GM19193 (cell line): ENCODE measurements around the gene KCNQ1.

Source experiments
- POLR2A ChIP-seq: IDR thresholded peaks from 4 replicates; pipeline ENCODE4 v1.6.1; 2011; ENCODE audit not compliant: insufficient read depth, insufficient read length; ENCODE audit errors: extremely low read depth

KCNQ1 gene

DNA sequence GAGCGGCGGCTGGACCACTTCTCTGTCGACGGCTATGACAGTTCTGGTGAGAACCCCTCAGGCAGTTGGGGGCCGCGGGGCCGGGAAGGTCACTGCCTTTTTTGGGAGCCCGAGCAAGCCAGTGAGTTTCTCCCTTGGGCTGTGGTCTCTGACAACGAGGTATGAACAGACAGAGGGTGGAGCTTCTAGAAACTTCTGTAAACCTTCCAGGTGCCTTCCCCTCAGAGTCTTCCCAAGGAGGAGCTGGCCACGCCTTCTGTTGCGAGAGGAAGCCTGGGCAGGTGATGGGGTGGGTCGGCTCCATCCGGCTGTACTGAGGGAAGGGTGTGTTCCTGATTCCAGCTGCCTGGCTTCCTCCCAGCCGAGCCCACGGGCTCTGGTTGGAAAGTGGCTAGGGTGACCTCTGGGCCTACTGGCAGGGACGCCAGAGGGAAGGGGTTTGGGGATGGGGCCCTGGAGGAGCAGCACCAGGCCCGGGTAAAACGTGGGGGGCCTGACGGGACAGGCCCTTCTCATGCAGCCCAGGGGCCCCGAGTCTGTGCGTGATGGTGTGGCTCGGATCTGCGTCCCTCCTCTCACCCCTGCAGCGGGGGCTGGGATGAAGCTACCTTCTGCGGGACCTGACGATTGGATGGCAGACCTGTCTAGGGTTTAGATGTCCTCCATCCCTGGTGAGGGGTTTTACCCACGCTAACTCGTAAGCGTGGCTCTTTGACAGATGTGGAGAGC is 144.2 kb downstream of the KCNQ1 start:
- TF ChIP-seq POLR2A, result no peak

DNA sequence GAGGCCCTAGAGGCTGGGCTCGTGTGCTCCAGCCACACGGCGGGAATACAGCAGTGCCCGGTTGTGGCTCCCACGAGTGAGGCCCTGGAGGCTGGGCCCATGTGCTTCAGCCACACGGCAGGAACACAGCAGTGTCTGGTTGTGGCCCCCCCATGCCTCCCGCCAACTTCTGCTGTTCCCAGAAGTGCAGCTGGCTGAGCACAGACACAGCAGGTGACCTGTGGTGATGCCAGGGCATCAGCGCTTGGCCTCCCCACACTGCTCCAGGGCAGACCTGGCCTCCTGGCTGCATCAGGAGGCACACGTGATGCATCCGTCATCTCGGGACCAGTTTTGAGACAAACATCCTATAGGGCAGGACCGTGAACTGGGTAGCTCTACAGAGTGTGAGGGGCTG is 144.7 kb downstream of the KCNQ1 start:
- no peak for TF ChIP-seq POLR2A

DNA sequence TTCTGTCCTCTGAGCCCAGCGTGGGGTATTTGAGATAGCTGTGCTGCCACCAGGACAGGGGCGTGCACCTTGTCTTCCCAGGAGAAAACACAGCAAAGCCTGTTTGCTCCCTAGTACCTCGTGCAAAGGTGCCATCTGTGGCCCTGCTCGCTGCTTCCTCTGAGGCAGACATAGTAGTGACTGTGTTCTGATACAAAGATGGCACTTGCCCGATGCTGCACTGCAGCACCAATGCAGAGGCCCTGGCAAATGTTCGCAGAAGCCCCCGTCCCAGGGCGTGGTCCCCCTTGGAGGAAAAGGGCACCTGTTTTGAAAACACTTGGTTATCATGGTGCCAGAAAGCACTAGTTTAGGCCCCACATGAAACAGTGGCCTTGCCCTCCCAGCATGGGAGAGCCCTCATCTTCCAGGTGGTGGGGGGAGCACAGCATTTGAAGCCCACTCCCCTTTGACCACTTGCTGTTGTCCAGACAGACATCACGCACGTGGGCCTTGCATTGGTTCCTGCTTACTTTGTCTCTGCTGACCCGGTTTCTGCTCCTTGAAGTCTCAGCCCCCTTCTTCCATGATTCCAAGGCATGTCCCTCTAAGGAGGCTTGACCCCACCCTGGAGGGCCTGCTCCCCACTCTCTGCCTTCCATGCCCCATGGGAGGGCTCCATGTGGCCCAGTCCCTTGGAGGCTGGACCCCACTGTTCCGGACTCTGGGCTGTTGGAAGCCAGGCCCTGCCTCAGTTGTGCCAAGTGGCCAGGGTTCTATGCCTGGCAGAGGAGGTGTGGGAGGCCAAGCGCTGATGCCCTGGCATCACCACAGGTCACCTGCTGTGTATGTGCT is 145.5 kb downstream of the KCNQ1 start:
- no peak for TF ChIP-seq POLR2A

DNA sequence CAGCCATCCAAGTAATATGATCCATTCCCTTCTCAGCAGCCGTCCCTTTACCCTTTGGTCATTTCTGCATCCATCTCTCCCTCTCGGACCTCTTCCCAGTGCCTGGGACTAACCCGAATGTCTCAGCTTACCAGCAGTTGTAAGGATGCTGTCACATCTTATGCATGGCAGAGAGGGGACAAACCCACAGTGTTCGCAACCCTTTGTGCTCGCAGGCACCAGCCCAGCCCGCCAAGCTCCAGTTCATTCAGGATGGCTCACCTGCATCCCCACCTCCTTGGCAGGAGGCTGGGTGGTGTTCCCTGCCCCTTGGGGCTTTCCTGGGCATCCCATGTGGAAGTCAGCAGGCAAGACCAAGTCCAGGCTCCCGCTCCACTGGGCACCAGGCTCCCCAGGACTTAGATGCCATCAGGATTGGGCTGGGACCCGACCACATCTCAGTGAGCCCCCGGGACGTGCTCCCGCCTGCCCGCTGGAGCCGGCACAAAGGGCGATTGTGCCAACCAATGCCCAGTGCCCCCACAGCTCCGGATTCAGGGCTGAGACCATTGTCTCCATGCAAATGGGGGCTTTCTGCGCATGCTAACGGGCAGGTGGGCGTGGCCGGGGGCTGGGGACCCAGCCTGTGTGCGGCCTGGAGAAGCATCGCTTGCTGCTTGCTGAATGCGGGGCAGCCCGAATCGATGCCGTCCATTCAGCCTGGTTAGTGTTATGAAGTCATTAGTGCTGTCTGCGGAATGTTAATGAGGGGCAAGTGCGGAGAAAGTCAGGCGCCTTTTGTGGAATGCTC is 146.4 kb downstream of the KCNQ1 start:
- no peak for TF ChIP-seq POLR2A

DNA sequence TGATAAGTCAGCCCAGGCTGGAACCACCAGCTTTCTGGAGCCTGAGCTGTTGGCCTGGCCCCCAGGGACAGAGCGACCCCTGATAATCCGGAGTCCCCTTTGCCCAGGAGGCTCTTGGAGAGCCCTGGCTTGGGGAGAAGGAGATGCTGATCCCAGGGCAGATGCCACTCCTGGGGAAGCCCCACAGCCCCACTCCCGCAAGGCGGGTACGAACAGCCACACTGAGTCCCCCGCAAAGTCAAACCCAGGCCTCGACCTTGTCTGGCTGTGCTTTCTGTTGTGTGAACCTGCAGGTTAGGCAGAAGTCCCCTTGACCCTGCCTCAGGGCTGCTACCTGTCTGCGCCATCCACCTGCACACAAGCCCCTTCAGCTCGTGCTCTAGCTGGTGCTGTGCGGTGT is 147.0 kb downstream of the KCNQ1 start:
- no peak for TF ChIP-seq POLR2A

DNA sequence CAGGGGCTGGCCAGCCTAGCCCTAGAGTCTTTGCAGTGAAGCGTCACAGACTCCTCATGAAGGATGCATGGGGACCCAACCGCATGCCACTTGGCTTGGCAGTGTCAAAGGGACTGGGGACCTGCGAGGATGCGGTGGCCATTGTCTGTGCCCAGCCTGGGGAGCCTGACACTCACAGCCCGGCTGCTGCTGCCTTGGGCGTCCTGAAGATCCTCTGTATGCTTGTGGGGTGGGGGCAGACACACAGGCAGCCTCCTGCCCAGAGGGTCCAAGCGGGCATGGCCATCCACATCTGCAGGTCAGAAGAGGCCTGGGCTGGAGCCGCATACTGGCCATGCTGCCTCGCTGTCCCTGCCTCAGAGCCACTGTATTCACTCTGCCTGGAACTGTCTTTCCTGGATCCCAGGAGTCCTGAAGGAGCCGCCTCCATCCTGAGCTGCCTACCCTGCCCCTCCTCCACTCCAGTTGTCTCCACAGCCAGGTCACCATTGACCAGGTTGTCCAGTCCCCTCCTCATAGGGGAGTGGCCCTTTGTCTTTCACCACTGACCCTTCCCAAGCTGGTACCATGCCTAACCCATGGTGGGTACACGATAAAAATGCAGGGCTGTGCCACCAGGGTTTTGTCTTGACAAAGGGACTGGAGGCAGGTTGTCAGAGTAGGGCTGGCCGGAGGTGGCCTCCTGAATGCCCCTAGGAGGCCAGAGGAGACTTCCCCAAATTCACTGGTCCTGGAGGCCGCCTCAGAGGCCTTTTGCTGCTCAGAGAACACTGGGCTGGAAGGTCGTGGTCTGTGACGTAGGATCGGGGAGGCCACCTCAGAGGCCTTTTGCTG is 148.0 kb downstream of the KCNQ1 start:
- no peak for TF ChIP-seq POLR2A

DNA sequence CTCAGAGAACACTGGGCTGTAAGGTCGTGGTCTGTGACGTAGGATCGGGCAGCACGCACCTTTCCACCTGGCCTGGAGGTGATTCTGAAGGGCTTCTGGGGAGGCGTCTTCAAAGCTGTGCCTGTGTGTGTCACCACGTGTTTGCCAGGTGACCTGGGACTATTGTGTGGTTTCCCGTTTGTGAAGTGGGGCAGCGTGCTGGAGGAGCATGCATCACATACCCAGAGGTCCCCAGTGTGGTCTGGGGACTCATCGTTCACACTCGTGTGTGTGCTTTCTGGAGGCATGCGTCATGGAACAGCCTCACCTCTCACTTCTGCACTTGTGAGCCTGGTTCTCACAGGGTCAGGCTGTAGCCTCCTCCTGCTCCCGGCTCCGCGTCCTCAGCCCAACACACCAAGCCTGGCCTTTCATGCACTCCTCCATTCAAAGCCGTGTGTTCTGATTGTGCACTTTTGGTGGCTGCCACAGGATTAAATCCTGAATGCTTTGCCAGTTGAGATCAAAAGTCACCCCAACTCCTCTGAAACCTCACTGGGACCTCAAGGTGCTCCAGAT is 148.7 kb downstream of the KCNQ1 start:
- no peak for TF ChIP-seq POLR2A

DNA sequence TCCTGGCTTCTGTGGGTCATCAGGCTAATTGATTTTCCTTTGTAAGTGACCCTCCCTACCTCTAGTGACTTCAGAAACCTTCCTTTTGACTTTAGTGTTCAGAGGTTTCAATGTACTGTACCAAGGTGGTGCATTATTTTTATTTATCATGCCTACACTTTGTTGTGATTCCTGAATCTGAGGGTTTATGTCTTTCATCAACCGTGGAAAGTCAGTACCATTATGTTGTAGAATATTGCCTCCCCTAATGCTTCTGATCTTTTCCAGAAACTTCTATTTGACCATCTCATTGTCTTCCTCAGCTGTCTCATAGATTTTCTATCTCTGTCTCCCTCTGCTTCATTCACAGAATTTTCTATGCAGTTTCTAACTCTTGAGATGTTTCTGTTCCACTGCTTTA is 149.5 kb downstream of the KCNQ1 start:
- no peak for TF ChIP-seq POLR2A

DNA sequence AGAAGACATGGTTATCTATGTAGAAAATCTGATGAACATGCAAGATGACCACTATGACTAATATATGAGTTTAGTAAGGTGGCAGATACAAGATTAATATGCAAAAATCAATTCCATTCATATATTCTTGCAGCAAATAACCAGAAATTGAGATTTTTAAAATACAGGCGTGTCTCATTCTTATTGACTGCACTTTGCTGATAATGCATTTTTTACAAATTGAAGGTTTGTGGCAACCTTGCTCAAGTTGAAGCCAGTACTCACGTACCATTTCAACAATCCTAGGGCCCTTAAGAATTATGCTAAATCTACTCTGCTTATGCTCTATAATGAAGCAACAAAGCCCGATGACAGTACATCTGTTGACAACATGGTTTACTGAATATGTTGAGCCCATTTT is 150.4 kb downstream of the KCNQ1 start:
- no peak for TF ChIP-seq POLR2A

DNA sequence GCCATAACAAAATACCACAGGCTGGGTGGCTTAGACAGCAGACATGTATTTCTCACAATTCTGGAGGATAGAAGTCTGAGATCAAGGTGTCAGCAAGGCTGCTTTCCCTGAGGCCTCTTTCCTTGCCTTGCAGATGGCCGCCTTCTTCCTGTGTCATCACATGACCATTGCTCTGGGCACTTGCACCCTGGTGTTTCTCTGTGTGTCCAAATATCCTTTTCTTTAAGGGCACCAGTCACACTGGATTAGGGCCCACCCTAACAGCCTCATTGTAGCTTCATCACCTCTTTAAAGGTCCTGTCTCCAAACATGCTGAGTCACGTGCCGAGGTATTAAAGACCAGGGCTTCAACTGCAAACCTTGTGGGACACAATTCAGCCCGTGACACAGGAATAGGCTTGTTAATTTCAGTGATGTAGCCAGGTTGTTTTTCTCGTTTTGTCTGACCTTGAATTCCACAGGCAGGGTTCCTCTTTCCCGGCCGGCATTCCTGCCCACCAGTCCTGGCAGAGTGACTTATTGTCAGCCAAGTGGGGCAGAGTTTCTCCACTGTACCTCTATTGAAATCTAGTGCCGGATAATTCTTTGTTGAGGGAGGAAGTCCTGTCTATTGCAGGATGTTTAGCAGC is 154.9 kb downstream of the KCNQ1 start:
- TF ChIP-seq POLR2A, result no peak

DNA sequence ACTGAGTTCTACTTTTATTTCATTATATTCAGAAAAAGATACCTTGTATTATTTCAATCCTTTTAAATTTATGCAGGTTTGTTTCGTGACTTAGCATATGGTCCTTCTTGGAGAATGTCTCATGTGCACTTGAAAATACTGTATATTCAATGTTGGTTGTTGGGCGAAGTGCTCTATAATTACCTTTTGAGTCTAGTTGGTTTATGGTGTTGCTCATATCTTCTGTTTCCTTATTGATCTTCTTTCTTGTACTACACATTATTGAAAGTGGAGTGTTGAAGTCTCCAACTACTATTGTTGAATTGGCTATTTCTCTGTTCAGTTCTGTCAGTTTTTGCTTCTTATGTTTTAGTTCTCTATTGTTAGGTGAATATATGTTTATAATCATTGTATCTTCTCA is 164.5 kb downstream of the KCNQ1 start:
- TF ChIP-seq POLR2A, result no peak

DNA sequence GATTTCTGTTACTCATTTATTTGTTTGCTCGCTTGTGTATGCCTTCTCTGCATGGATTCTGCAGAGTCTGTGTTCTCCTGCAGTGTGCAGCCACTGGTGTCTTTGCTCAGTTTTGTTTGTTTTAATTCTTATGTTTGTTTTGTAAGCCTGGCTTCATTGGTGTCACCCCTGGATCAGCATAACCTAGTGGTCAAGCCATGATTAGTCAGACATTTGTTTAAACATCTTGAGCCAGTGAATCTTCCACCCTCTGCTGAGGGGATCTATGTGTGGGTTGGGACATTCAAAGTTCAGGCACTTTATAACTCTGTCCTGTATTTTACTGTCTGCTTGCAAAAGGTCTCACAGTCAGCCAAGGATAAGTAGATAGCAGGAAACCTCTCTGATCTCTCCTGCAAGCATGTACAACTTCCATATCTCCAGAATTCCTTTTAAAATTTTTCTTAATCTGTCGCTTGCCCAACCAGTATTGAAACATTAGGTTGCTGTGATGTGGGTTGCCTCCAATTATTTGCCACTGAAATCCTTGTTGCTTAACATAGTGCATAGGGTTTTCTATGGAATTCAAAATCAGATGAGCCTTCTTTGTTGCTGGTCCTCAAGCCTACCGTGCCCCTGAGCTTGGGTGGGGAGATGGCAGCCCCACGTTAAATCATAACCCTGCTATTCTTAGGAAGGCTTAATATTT is 168.2 kb downstream of the KCNQ1 start:
- no peak for TF ChIP-seq POLR2A

DNA sequence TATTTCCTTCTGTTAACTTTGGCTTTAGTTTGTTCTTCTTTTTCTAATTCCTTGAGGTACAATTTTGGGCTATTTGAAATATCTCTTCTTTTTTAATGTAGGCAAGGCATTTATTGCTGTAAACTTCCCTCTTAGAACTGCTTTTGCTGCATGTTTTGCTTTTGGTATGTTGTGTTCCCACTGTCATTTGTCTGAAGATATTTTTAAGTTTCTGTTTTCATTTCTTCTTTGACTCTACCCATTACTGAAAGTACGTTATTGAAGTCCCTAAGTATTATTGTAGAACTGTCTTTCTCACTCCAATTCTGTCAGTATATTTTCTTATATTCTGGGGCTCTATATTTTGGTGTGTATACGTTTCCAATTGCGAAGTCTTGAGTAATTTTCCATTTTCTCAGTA is 177.1 kb downstream of the KCNQ1 start:
- no peak for TF ChIP-seq POLR2A

DNA sequence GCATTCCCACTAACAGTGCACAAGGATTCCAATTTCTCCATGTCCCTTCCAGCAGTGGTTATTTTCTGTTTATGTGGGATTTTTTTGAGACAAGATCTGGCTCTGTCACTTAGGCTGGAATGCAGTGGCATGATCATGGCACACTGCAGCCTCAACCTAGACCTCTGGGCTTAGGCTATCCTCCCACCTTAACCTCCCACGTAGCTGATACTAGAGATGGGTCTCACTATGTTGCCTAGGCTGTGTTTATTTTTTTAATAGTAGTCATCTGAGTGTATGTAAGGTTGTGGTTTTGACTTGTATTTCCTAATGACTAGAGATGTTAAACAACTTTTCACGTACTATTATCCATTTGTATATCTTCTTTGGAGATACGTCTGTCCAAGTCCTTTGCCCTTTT is 180.4 kb downstream of the KCNQ1 start:
- no peak for TF ChIP-seq POLR2A

DNA sequence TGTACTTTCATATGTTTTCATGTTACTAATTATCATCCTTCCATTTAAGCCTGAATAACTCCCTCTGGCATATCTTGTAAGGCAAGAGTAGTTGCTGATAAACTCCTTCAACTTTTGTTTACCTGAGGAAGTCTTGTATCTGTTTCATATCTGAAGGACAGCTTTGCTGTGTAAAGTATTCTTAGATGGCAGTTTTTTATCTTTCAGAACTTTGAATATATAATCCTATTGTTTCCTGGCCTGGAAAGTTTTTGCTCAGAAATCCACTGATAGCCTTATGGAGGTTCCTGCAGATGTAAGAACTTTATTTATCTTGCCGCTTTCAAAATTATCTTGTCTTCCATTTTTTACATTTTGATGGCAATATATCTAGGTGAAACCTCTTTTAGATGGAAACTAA is 185.9 kb downstream of the KCNQ1 start:
- TF ChIP-seq POLR2A, result no peak
